RPMI8226 (cell line): ENCODE results near the gene PFAS.

Source experiments
- DNase-seq: peaks from one replicate; pipeline ENCODE4 v3.0.0-alpha.2; 2015

The PFAS gene

DNA sequence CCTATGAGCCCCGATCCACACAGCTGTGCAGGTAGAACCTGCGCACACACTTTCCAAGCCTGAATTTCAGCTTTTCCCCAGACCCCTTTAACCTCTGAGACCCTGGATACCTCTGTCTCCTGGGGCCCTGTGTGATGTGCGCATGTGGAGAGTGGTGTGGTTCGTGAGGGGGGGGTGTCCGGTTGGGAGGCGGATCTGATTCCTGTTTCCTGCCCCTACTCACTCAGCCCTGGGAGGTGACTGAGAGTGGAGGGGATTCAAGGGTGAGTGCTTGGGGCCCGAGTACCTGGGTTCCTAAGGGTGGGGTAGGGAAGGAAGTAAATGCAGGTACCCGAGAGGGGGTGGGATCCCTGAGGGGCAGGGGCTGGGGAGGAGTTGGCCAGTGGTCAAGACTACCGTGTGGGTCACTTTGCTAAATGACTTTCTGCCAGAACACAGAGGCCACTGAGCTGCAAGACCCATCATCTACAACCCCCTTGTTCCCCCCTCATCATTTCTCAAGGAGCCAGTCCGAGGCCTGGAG lies 61.6 kb downstream of the PFAS start:
- no peak for DNase-seq

DNA sequence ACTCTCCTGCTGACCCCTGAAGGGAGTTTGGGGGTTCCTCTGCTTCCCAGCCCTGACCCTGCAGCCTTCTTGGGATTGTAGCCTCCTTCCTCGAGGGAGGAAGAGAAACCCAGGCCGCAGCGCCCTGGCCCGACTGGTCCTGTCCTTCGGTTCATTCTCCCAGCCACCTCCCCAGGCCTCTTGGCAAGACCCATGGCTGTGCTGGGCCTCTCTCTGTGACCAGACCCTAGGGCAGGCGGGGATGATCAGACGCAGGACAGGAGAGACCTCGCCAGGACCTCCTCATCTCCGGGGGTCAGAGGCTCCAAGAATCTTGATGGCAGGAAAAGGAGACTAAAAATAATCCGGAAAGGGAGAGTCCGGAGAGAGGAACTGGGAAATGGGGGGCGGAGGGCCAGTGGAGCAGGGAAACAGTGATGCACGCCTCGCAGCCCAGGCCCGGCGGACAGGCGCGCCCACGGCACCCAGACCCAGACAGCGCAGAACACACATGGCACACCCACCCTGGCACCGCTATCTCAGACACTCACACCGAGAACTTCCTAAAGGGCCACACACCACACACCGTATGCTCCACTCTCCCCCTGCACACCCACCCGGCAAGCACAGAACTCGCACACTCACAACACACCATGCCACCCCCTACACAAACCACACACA lies 62.2 kb downstream of the PFAS start:
- DNase-seq = no peak

DNA sequence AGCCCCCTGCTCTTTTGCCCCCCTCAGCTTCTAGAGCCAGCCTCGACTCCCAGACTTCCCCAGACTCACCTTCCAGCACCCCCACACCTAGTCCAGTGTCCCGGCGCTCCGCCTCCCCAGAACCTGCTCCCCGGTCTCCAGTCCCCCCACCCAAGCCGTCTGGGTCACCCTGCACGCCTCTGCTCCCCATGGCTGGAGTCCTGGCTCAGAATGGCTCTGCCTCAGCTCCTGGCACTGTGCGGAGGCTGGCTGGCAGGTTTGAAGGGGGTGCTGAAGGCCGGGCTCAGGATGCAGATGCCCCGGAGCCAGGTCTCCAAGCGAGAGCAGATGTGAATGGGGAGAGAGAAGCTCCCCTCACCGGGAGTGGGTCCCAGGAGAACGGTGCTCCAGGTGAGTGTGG lies 63.2 kb downstream of the PFAS start:
- no peak for DNase-seq

DNA sequence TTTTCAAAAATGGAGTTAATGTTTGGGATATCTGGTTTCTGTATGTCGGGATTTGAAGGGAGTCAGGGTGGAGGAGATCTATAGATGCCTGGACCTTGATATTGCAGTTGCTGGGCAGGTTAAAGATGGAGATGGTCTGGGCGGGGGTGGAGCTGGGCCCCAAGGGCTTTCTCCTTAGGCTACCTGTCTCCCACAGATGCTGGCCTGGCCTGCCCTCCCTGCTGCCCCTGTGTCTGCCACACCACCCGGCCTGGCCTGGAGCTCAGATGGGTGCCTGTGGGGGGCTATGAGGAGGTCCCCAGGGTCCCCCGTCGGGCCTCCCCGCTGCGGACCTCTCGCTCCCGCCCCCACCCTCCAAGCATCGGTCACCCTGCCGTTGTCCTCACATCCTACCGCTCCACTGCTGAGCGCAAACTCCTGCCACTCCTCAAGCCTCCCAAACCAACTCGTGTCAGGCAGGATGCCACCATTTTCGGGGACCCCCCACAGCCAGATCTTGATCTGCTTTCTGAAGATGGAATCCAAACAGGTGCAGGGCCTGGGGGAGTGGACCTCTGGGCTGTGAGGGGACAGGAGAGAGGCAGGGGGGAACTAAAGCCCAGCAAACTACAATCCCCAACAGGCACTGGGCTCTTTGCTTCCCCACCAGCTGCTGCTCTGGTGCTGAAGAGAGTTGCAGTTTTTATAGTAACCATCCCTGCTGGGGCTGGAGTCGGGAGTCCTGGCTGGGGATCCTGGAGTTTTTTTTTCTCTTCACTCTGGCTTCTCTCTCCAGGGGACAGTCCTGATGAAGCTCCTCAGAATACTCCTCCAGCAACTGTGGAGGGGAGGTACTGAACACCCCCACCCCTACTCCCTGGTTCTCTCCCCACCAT lies 63.9 kb downstream of the PFAS start:
- DNase-seq = no peak

DNA sequence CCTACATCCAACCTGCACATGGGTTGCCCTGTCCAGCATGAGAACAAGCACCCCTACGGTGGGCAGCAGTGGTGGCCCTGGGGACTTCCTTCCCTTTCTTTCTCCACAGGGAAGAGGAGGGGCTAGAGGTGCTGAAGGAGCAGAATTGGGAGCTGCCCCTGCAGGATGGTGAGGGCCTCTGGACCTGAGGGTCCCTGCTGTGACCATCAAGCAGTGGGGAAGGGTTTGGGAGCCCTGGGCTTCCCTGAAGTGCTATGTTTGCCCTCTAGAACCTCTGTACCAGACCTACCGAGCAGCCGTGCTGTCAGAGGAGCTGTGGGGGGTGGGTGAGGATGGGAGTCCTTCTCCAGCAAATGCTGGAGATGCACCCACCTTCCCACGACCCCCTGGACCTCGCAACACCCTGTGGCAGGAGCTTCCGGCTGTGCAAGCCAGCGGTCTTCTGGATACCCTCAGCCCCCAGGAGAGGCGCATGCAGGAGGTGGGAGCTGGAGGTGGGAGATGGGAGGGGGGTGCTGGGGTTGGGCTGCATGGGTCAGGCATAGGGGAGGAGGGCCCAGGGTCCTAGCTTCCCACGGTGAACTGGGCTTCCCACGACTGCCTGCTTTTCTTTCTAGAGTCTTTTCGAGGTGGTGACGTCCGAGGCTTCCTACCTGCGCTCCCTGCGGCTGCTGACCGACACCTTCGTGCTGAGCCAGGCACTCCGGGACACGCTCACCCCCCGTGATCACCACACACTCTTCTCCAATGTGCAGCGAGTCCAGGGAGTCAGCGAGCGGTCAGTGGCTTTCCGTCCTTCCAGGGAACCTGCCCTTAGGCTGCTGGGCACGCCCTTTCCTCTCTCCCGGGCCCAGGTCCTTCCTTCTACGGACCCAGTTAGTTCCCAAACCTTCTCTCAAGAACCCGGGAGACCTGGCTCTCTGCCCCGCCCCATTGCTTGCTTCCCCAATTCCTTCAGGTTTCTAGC lies 66.0 kb downstream of the PFAS start:
- no peak for DNase-seq

DNA sequence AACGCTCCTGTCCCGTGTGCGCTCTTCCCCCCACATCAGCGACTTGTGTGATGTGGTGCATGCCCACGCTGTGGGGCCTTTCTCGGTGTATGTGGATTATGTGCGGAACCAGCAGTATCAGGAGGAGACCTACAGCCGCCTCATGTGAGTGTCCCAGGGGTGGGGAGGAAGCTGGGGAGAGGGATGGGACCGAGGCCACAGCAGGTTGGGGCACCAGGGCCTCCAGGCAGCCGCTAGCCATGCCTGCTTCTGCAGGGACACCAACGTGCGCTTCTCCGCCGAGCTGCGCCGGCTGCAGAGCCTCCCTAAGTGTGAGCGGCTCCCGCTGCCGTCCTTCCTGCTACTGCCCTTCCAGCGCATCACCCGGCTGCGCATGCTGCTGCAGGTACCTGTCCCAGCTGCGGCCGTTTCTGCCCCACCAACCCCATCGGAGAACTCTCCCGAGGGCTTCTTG lies 66.7 kb downstream of the PFAS start:
- no peak for DNase-seq

DNA sequence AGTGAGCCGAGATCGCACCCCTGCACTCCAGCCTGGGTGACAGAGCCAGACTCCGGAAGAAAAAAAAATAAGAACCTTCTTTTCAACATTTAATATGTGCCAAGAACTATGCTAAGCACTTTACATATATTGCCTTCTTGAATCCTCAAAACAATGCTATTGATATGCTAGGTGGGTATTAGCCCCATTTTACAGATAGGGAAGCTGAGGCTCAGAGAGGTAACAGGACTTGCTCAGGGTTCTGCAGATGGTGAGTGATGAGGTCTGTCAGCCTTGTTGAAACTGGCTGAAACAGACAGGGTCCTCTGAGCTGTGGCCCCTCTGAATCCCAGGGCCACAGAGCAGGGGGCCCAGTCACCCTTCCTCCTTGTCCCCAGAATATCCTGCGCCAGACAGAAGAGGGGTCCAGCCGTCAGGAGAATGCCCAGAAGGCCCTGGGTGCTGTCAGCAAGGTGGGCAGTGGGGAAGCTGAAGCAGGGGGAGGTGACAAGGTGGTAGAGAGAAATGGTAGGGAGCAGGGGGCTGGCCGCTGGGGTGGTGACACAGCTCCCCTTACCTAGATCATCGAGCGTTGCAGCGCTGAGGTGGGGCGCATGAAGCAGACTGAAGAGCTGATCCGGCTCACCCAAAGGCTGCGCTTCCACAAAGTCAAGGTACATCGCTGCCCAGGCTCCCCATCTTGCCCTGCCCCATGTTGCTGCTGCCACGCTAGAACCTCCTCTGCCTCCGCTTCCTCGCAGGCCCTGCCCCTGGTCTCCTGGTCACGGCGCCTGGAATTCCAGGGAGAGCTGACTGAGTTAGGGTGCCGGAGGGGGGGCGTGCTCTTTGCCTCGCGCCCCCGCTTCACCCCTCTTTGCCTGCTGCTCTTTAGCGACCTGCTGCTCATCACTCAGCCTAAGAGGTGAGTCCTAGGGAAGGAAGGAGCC lies 69.2 kb downstream of the PFAS start:
- no peak for DNase-seq
